Measurements from ENCODE around the gene AKAP10. TPM values are rescaled to one million over a fixed set of nuclear protein-coding genes. Genes with fewer than 3 reads are reported as not detected.

Gene AKAP10
- total and polyA plus RNA-seq, 7 donors, result 4.2 to 16.8 (median 11.1) TPM

GRCh38 chr17:19935169-19935568 is 42.5 kb downstream of the AKAP10 start:
- DNase-seq (no peak), ATAC-seq (no peak)
- H3K36me3 ChIP-seq (ENCODE audit: insufficient read depth in 1 of 2, low read depth in 1 of 2), result peaks cover 12 to 99% of the 10 kb centered on the region in 2 donors
- no peak for TF ChIP-seq CTCF (IDR thresholded peaks at IDR 0.05)
- 97 to 99% (median 97%) methylated on average over 2 of the region's 2 CpGs for WGBS, 3 donors
- no peaks in the 10 kb centered on the region for H3K9me3 ChIP-seq
- H3K4me1 ChIP-seq, result no peaks in the 10 kb centered on the region
- intact Hi-C loops (cut with DNase I), result no loop called here
- no peak overlapping the region for H3K4me3 ChIP-seq
- H3K27ac ChIP-seq, result no peak overlapping the region
- H3K27me3 ChIP-seq (ENCODE audit: insufficient read depth in 3 of 3, low read length in 2 of 3), result no peaks in the 10 kb centered on the region

- no peaks in the 10 kb centered on the region for H3K4me1 ChIP-seq
- TF ChIP-seq CTCF (IDR thresholded peaks at IDR 0.05), result no peak
- ATAC-seq (no peak), DNase-seq (no peak)
- 97 to 98% (median 98%) methylated on average over 5 of the region's 5 CpGs for WGBS, 3 donors
- H3K9me3 ChIP-seq, result no peaks in the 10 kb centered on the region
- H3K27me3 ChIP-seq (ENCODE audit: insufficient read depth in 3 of 3, low read length in 2 of 3), result no peaks in the 10 kb centered on the region
- H3K36me3 ChIP-seq (ENCODE audit: insufficient read depth in 1 of 2, low read depth in 1 of 2), result peaks cover 16 to 99% of the 10 kb centered on the region in 2 donors
- H3K4me3 ChIP-seq, result no peak overlapping the region
- H3K27ac ChIP-seq, result no peak overlapping the region
- intact Hi-C loops (cut with DNase I), result no loop called here
Measured at GRCh38 chr17:19933628-19934027, 44.0 kb downstream of the AKAP10 start.

DNA sequence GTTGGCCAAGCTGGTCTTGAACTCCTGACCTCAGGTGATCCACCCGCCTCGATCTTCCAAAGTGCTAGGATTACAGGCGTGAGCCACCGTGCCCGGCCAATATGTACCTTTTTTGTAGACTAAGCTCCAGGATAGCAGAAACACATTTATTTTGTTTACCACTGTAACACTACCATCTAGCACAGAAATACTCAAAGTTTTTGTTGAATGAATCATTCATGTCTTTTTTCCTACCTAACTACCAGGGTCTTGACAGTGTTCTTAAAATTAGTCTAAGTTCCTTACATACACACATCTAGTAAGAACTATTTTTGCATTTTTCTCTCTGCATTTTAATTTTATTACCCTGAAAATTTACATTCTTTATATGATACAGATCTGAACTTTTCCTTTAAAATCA is 44.4 kb downstream of the AKAP10 start:
- Histone ChIP-seq H3K36me3 (ENCODE audit: insufficient read depth in 1 of 2, low read depth in 1 of 2) (peaks cover 16 to 99% of the 10 kb centered on the region in 2 donors), H3K27me3 (ENCODE audit: insufficient read depth in 3 of 3, low read length in 2 of 3) (no peaks in the 10 kb centered on the region), H3K9me3 (no peaks in the 10 kb centered on the region), H3K4me3 (no peak overlapping the region), H3K27ac (no peak overlapping the region), H3K4me1 (no peaks in the 10 kb centered on the region)
- 98 to 100% (median 98%) methylated on average over 5 of the region's 5 CpGs for WGBS, 3 donors
- no peak for TF ChIP-seq CTCF (IDR thresholded peaks at IDR 0.05)
- intact Hi-C loops (cut with DNase I), result no loop called here
- ATAC-seq (no peak), DNase-seq (no peak)

DNA sequence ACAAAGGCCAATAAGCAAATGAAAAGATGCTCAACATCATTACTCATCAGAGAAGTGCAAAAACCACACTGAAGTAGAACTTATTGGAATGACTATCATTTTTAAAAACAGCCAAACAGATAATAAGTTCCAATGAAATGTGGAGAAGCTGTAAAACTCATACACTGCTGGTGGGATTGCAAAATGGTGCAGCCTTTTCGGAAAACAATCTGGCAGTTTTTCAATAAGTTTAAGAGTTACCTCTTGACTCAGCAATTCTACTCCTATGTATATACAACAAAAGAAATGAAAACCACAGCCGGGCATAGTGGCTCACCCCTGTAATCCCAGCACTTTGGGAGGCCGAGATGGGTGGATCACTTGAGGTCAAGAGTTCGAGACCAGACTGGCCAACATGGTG is 49.3 kb downstream of the AKAP10 start:
- no peaks in the 10 kb centered on the region for H3K9me3 ChIP-seq
- H3K36me3 ChIP-seq (ENCODE audit: insufficient read depth in 1 of 2, low read depth in 1 of 2), result peaks cover 7 to 100% of the 10 kb centered on the region in 2 donors
- intact Hi-C loops (cut with DNase I), result no loop called here
- 92 to 96% (median 94%) methylated on average over 4 of the region's 4 CpGs for WGBS, 3 donors
- H3K4me1 ChIP-seq, result no peaks in the 10 kb centered on the region
- DNase-seq (no peak), ATAC-seq (no peak)
- H3K4me3 ChIP-seq, result no peak overlapping the region
- H3K27ac ChIP-seq, result no peak overlapping the region
- no peaks in the 10 kb centered on the region for H3K27me3 ChIP-seq (ENCODE audit: insufficient read depth in 3 of 3, low read length in 2 of 3)
- no peak for TF ChIP-seq CTCF (IDR thresholded peaks at IDR 0.05)

GRCh38 chr17:19915245-19915978 is 62.2 kb downstream of the AKAP10 start:
- intact Hi-C loops (cut with DNase I), result loop anchor here in 1 of 2 donors (10.0 kb wide), 1 partner anchor 111 kb away; no protein-coding TSS in a partner anchor
- H3K4me1 ChIP-seq, result no peaks in the 10 kb centered on the region
- DNase-seq (no peak), ATAC-seq (no peak)
- TF ChIP-seq CTCF (IDR thresholded peaks at IDR 0.05), result no peak
- peaks cover 5 to 100% of the 10 kb centered on the region in 2 donors for H3K36me3 ChIP-seq (ENCODE audit: insufficient read depth in 1 of 2, low read depth in 1 of 2)
- 95 to 98% (median 95%) methylated on average over 2 of the region's 2 CpGs for WGBS, 3 donors
- no peak overlapping the region for H3K4me3 ChIP-seq
- no peaks in the 10 kb centered on the region for H3K27me3 ChIP-seq (ENCODE audit: insufficient read depth in 3 of 3, low read length in 2 of 3)
- H3K27ac ChIP-seq, result no peak overlapping the region
- no peaks in the 10 kb centered on the region for H3K9me3 ChIP-seq
